Lower lobe of right lung (tissue), 2 donors: ENCODE data around the gene ABI2. TPM values are rescaled to one million over a fixed set of nuclear protein-coding genes. Genes with fewer than 3 reads are reported as not detected.

Experiments
- ATAC-seq, 2 donors: fragments of 200-7000 bp; cut with Tn5 transposase; one replicate each; pipeline ENCODE4 v1.9.1; 2020 to 2022; ENCODE audit warnings: mild to moderate bottlenecking in 2 of 2, moderate library complexity in 2 of 2
- DNase-seq: peaks from one replicate; pipeline ENCODE4 v3.0.0-alpha.2; 2020
- H3K27ac ChIP-seq: fragments of 200-600 bp; one replicate; pipeline ENCODE4 v1.8.0; 2022
- H3K27me3 ChIP-seq: fragments of 200-600 bp; one replicate; pipeline ENCODE4 v1.8.0; 2022; ENCODE audit warnings: low read depth
- H3K36me3 ChIP-seq: fragments of 200-600 bp; one replicate; pipeline ENCODE4 v1.8.0; 2022; ENCODE audit warnings: mild to moderate bottlenecking
- H3K4me1 ChIP-seq: fragments of 200-600 bp; one replicate; pipeline ENCODE4 v1.8.0; 2022
- H3K4me3 ChIP-seq: fragments of 200-600 bp; one replicate; pipeline ENCODE4 v1.8.0; 2022; ENCODE audit warnings: mild to moderate bottlenecking
- H3K9me3 ChIP-seq: fragments of 200-600 bp; one replicate; pipeline ENCODE4 v1.8.0; 2022
- CTCF ChIP-seq: fragments of 200-600 bp; IDR thresholded peaks from one replicate; pipeline ENCODE4 v1.8.0; 2022; ENCODE audit warnings: antibody characterized with exemption, mild to moderate bottlenecking
- intact Hi-C: fragments of 100-400 bp; cut with DNase I; formaldehyde crosslinking; loops from one replicate; pipeline ENCODE4 v1.11.0; 2022
- long read RNA-seq: library from polyadenylated mRNA; unstranded; transcript quantifications from one replicate; pipeline ENCODE4 v2.0.0, GENCODE V29; 2021
- total RNA-seq: library from RNA; stranded (reverse); fragmentation: NEBNext Ultra II Directional; extraction: Animal tissue kit (Norgen Biotek cat#: 25700); gene quantifications from one replicate; pipeline ENCODE4 v1.2.1, GENCODE V29; 2021
- donor health status: DM: no; HTN: yes; CAD: no; lungs with severe emphysema.

The ABI2 gene
- 48.8 TPM for total RNA-seq
- long read RNA-seq, full-length matches to known transcripts: 6 of 48 reads
- long read RNA-seq, partial matches to known transcripts: 10 of 48 reads
- long read RNA-seq, other reads (novel, unspliced or antisense): 32 of 48 reads

GRCh38 chr2:203327901-203328759 lies at the start of gene ABI2:
Gene ABI2, plus strand, starts transcription at chr2:203328394. Its CDS starts 121 bp downstream, at chr2:203328515.
- intact Hi-C loops: no loop called here
- ATAC-seq (peak; percentile 96), DNase-seq (peak; percentile 84)
- H3K27ac ChIP-seq: peak within 1 kb of the TSS; percentile 73
- peak within 1 kb of the TSS; percentile 99 for H3K4me3 ChIP-seq
- no peak for TF ChIP-seq CTCF
- H3K36me3 ChIP-seq: no peaks in the 10 kb centered on the region
- H3K27me3 ChIP-seq: no peaks in the 10 kb centered on the region
- H3K9me3 ChIP-seq: no peaks in the 10 kb centered on the region
- peaks cover 16% of the 10 kb centered on the region for H3K4me1 ChIP-seq

- intact Hi-C loops: no loop called here
- Histone ChIP-seq H3K36me3 (peaks cover 94% of the 10 kb centered on the region), H3K4me3 (no peak overlapping the region), H3K27ac (no peak overlapping the region), H3K27me3 (no peaks in the 10 kb centered on the region), H3K9me3 (no peaks in the 10 kb centered on the region), H3K4me1 (no peaks in the 10 kb centered on the region)
- no peak for TF ChIP-seq CTCF
- ATAC-seq: no peak
- no peak for DNase-seq
Observed at GRCh38 chr2:203279288-203279687, 48.9 kb upstream of the ABI2 start.

GRCh38 chr2:203280428-203281064 lies 47.6 kb upstream of the ABI2 start:
- peaks cover 94% of the 10 kb centered on the region for H3K36me3 ChIP-seq
- H3K27me3 ChIP-seq: no peaks in the 10 kb centered on the region
- no peak overlapping the region for H3K4me3 ChIP-seq
- no peaks in the 10 kb centered on the region for H3K4me1 ChIP-seq
- intact Hi-C loops: no loop called here
- no peak overlapping the region for H3K27ac ChIP-seq
- no peak for TF ChIP-seq CTCF
- ATAC-seq (no peak), DNase-seq (no peak)
- no peaks in the 10 kb centered on the region for H3K9me3 ChIP-seq

- intact Hi-C loops: no loop called here
- H3K9me3 ChIP-seq: no peaks in the 10 kb centered on the region
Observed at GRCh38 chr2:203282101-203282500, 46.1 kb upstream of the ABI2 start.

GRCh38 chr2:203286532-203286931 lies 41.7 kb upstream of the ABI2 start:
- H3K9me3 ChIP-seq: no peaks in the 10 kb centered on the region
- no peak for TF ChIP-seq CTCF
- H3K4me3 ChIP-seq: no peak overlapping the region
- peaks cover 86% of the 10 kb centered on the region for H3K36me3 ChIP-seq
- no peak for DNase-seq
- no peaks in the 10 kb centered on the region for H3K4me1 ChIP-seq
- no peak overlapping the region for H3K27ac ChIP-seq
- H3K27me3 ChIP-seq: no peaks in the 10 kb centered on the region
- intact Hi-C loops: no loop called here
- ATAC-seq: no peak

More at GRCh38 chr2:203282101-203282500, 46.1 kb upstream of the ABI2 start:
- no peak overlapping the region for H3K27ac ChIP-seq
- H3K4me1 ChIP-seq: no peaks in the 10 kb centered on the region
- ATAC-seq: no peak
- H3K27me3 ChIP-seq: no peaks in the 10 kb centered on the region
- no peak for DNase-seq
- no peak for TF ChIP-seq CTCF
- H3K36me3 ChIP-seq: peaks cover 97% of the 10 kb centered on the region
- H3K4me3 ChIP-seq: no peak overlapping the region
